ENCODE data around the gene BBS4. TPM values are rescaled to one million over a fixed set of nuclear protein-coding genes. Genes with fewer than 3 reads are reported as not detected.

BBS4 gene
- total and polyA plus RNA-seq, 9 of the 15 experiments (the other 6 are each of a cell fraction or from before 2014, with no cell fraction given), result 25.1 to 80.7 (median 38.9) TPM

GRCh38 chr15:72783640-72784455 is 97.8 kb downstream of the BBS4 start, which contains the start of gene ADPGK (continued):
- TF ChIP-seq ZNF384 (IDR thresholded peaks at IDR 0.05; ENCODE audit: low read depth, low read length) (0 out of 2 replicates have a peak, but pooled peaks have one; percentile 11), RBBP5 (IDR thresholded peaks at IDR 0.05; ENCODE audit: borderline replicate concordance, insufficient read depth, low read length, poor library complexity, severe bottlenecking) (peak; percentile 98), YY1 (IDR thresholded peaks at IDR 0.05; ENCODE audit: borderline replicate concordance in 1 of 3, control insufficient read depth in 1 of 3, extremely low read depth in 1 of 3, insufficient read depth in 3 of 3, insufficient read length in 1 of 3, insufficient replicate concordance in 2 of 3, low read depth in 1 of 3, low read length in 2 of 3) (peak; percentile 39 to 87 (median 75)), FOXM1 (IDR thresholded peaks at IDR 0.05; ENCODE audit: low read depth) (no peak), FOXM1 (CRISPR knock-in tag; IDR thresholded peaks at IDR 0.05; ENCODE audit: low read depth) (no peak), RNF2 (IDR thresholded peaks at IDR 0.05) (peak; percentile 67), NEUROD1 (IDR thresholded peaks at IDR 0.05; ENCODE audit: borderline replicate concordance, low read depth, low read length, partially characterized antibody) (peak; percentile 68), CREB1 (IDR thresholded peaks at IDR 0.05) (peak; percentile 100), CREB1 (CRISPR knock-in tag; IDR thresholded peaks at IDR 0.05) (peak; percentile 100), ETV1 (tag; conservative IDR thresholded peaks at IDR 0.05; ENCODE audit: low read depth) (peak; percentile 59; the same call in 1 of the 2 replicates), FIP1L1 (IDR thresholded peaks at IDR 0.05; ENCODE audit: low read depth, low read length, poor library complexity, severe bottlenecking) (no peak), TGIF2 (CRISPR knock-in tag; IDR thresholded peaks at IDR 0.05) (no peak), ZNF740 (CRISPR knock-in tag; IDR thresholded peaks at IDR 0.05) (peak; percentile 96), ZNF740 (tag; IDR thresholded peaks at IDR 0.05) (peak in 1 of 2 experiments; percentile 87; a peak in 2 of 4 replicates), C11orf30 (IDR thresholded peaks at IDR 0.05; ENCODE audit: low read depth) (peak; percentile 96), CBFA2T2 (conservative IDR thresholded peaks at IDR 0.05) (0 out of 2 replicates have a peak, but pooled peaks have one; percentile 2), ZNF639 (CRISPR knock-in tag; conservative IDR thresholded peaks at IDR 0.05 in 1 of 2, IDR thresholded peaks at IDR 0.05 in 1 of 2) (0 out of 4 replicates have a peak, but pooled peaks of 1 of the 2 experiments have one; percentile 51), EGR1 (conservative IDR thresholded peaks at IDR 0.05) (0 out of 2 replicates have a peak, but pooled peaks have one; percentile 21), MTA3 (IDR thresholded peaks at IDR 0.05; ENCODE audit: borderline replicate concordance) (peak; percentile 91; the same call in 1 of the 2 replicates), ATF7 (IDR thresholded peaks at IDR 0.05) (peak; percentile 65), POLR2H (tag; IDR thresholded peaks at IDR 0.05; ENCODE audit: low read depth) (0 out of 2 replicates have a peak, but pooled peaks have one; percentile 8), KHSRP (IDR thresholded peaks at IDR 0.05) (peak; percentile 95), E2F5 (CRISPR knock-in tag; IDR thresholded peaks at IDR 0.05) (0 out of 2 replicates have a peak, but pooled peaks have one; percentile 9), MCM7 (IDR thresholded peaks at IDR 0.05) (no peak)

All from K562 (cell line).